Measurements from ENCODE around the gene TEAD1. TPM values are rescaled to one million over a fixed set of nuclear protein-coding genes. Genes with fewer than 3 reads are reported as not detected.

Gene TEAD1
- total and polyA plus RNA-seq, 2 donors (not counting 3 experiments of a cell fraction or from before 2014, with no cell fraction given), result 15.3 to 49.0 TPM

DNA sequence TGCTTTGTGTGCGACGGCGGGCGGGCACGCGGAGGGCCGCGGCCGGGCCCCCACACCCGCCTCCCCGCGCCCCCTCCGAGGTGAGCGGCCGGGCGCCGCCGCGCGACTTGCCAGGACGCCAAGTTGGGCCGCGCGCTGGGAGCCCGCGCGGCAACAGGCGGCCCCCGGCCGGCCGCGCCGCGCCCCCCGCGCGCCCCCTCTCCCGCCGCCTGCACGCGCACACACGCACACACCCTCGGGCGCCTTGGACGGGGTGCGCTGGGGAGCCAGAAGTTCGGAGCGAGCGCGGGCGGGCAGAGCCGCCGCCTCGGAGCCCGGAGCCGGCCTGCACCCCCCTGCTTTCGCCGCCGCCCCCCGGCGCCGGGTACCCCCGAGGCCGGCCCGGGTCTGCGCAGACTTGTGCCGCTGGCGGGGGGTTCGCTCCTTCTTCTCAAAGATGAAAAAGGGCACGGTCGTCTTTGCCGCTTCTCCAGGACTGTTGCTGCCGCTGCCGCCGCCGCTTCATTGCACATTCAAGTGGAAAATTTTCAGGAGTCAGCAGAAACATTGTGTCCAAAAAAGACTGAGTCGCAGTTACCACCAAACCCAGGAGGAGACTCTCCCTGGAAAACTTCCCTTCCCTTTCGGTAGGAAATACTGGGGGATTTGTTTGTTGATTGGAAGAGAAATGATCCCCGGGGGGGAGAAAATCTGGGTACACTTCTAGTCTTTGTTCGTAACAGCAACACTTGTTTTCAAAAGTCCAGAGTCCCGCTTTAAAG, 895 bp downstream of the TEAD1 start:
- Histone ChIP-seq H3K4me1 (ENCODE audit: control insufficient read depth, extremely low read depth, insufficient read depth, low read length) (peaks cover 22% of the 10 kb centered on the region), H3K79me2 (ENCODE audit: control insufficient read depth, insufficient read depth, low read length) (peaks cover 45% of the 10 kb centered on the region), H3K4me3 (replicated peaks in 1 of 3; ENCODE audit: insufficient read depth in 1 of 3, low read depth in 1 of 3, low read length in 3 of 3) (peak overlapping the region; percentile 85 to 94 (median 89)), H3K9ac (replicated peaks; ENCODE audit: extremely low read depth, insufficient read depth, low read length) (peak overlapping the region; percentile 85), H4K20me1 (replicated peaks; ENCODE audit: control insufficient read depth, extremely low read depth, insufficient read depth, low read length) (peaks cover 5% of the 10 kb centered on the region), H3K9me3 (replicated peaks; ENCODE audit: control insufficient read depth, insufficient read depth, low read length) (no peaks in the 10 kb centered on the region), H3K27me3 (ENCODE audit: control insufficient read depth in 2 of 2, insufficient read depth in 2 of 2, low read length in 2 of 2) (no peaks in the 10 kb centered on the region), H3K36me3 (ENCODE audit: control insufficient read depth in 2 of 2, extremely low read depth in 1 of 2, insufficient read depth in 2 of 2, low read length in 2 of 2) (no peaks in the 10 kb centered on the region), H3K4me2 (ENCODE audit: insufficient read depth, low read length) (peak overlapping the region; percentile 98), H2AFZ (ENCODE audit: low read depth, low read length) (no peak overlapping the region), H3K27ac (ENCODE audit: insufficient read depth, low read depth, low read length) (peak overlapping the region; percentile 63), H3K9me1 (replicated peaks; ENCODE audit: control insufficient read depth, extremely low read depth, insufficient read depth, low read length) (no peaks in the 10 kb centered on the region)
- intact Hi-C loops (cut with micrococcal nuclease), result loop anchor here (1.0 to 5.0 kb wide), 14 partner anchors 18 to 388 kb away; partner anchors contain the start of gene PARVA
- no TSS peak for BruUV-seq (replicated peaks)
- CTCF ChIA-PET, result no interaction called here
- FAIRE-seq (no peak), DNase-seq (ENCODE audit: low read depth, low spot score) (peak; percentile 46)
- dilution Hi-C loops (cut with MboI; ENCODE audit: extremely low pct_ligation_motif_present, low sequenced_read_pairs), result no loop called here
- POLR2A ChIA-PET, result no interaction called here
- TF ChIP-seq GATA2 (IDR thresholded peaks at IDR 0.05; ENCODE audit: insufficient read depth, insufficient read length, low read depth, low read length) (no peak), POLR2AphosphoS5 (IDR thresholded peaks at IDR 0.05; ENCODE audit: insufficient read depth, low read depth, low read length) (peak; percentile 19)

DNA sequence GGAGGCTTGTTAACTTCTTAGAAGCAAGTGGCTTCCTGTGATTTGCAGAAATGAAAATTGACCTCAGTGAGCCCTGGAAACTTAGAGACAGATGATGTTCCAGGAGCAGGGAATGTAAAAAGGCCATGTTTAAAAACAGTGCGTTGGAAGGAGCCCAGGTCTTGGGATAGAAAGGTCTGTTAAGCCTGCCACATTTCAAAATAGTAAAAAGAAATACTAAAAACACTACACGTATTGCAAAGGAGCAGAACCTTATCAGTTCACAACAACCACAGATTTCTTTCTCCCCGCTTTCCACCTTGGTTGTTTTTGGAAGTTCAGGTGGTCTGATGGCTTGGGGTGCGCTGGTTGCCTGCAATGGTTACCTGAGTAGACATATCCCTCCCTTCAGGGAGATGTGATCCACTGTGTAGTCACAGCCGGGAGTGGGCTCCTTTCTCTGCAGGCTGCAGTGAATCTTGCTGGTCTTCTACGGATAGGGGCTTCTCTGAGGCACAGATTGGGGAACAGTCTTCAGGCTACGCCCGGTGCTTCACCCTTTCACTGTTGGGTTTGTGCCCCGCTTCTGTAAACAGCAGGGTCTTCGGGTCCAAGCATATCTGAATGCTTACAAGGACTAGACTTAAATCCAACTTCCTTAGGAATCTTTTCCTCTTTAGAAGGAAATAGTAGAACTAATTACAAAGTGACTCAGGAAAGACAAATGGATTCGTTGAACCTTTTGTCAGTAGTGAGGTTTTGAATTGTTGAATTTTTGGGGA, 1.9 kb downstream of the TEAD1 start:
- ChIA-PET POLR2A (no interaction called here), CTCF (interaction anchor here (1.1 to 2.6 kb wide), 2 partner anchors 213 to 345 kb away, joined by 3 to 24 read pairs; no protein-coding TSS in a partner anchor)
- peak overlapping the region; percentile 85 for H3K9ac ChIP-seq (replicated peaks; ENCODE audit: extremely low read depth, insufficient read depth, low read length)
- peak; percentile 50 for FAIRE-seq
- peak overlapping the region; percentile 98 for H3K4me2 ChIP-seq (ENCODE audit: insufficient read depth, low read length)
- peaks cover 5% of the 10 kb centered on the region for H4K20me1 ChIP-seq (replicated peaks; ENCODE audit: control insufficient read depth, extremely low read depth, insufficient read depth, low read length)
- TF ChIP-seq GATA2 (IDR thresholded peaks at IDR 0.05; ENCODE audit: insufficient read depth, insufficient read length, low read depth, low read length) (no peak), FOS (IDR thresholded peaks at IDR 0.05; ENCODE audit: borderline replicate concordance, insufficient read depth, low read length) (peak; percentile 2)
- no peaks in the 10 kb centered on the region for H3K9me1 ChIP-seq (replicated peaks; ENCODE audit: control insufficient read depth, extremely low read depth, insufficient read depth, low read length)
- peak overlapping the region; percentile 85 to 94 (median 89) for H3K4me3 ChIP-seq (replicated peaks in 1 of 3; ENCODE audit: insufficient read depth in 1 of 3, low read depth in 1 of 3, low read length in 3 of 3)
- no peaks in the 10 kb centered on the region for H3K9me3 ChIP-seq (replicated peaks; ENCODE audit: control insufficient read depth, insufficient read depth, low read length)
- H2AFZ ChIP-seq (ENCODE audit: low read depth, low read length), result peak overlapping the region; percentile 3
- H3K36me3 ChIP-seq (ENCODE audit: control insufficient read depth in 2 of 2, extremely low read depth in 1 of 2, insufficient read depth in 2 of 2, low read length in 2 of 2), result no peaks in the 10 kb centered on the region
- no peaks in the 10 kb centered on the region for H3K27me3 ChIP-seq (ENCODE audit: control insufficient read depth in 2 of 2, insufficient read depth in 2 of 2, low read length in 2 of 2)
- peak overlapping the region; percentile 63 for H3K27ac ChIP-seq (ENCODE audit: insufficient read depth, low read depth, low read length)
- DNase-seq (ENCODE audit: low read depth, low spot score), result peak; percentile 58
- TSS peak; percentile 5 for BruUV-seq (replicated peaks)
- peaks cover 52% of the 10 kb centered on the region for H3K79me2 ChIP-seq (ENCODE audit: control insufficient read depth, insufficient read depth, low read length)
- dilution Hi-C loops (cut with MboI; ENCODE audit: extremely low pct_ligation_motif_present, low sequenced_read_pairs), result no loop called here
- intact Hi-C loops (cut with micrococcal nuclease), result loop anchor here (1.0 to 5.0 kb wide), 6 partner anchors 49 to 389 kb away; partner anchors contain the start of gene PARVA
- peaks cover 22% of the 10 kb centered on the region for H3K4me1 ChIP-seq (ENCODE audit: control insufficient read depth, extremely low read depth, insufficient read depth, low read length)
